Hepatocyte (in vitro differentiated cells): ENCODE results near the gene FGD2.

Experiments used
- CTCF ChIP-seq: fragments of 200-600 bp; sonication (generic); IDR thresholded peaks from 2 replicates; pipeline ENCODE4 v1.5.1; 2016; ENCODE audit warnings: antibody characterized with exemption, mild to moderate bottlenecking; ENCODE audit not compliant: poor library complexity
- EZH2 ChIP-seq: fragments of 200-600 bp; sonication (generic); IDR thresholded peaks from 2 replicates; pipeline ENCODE4 v1.6.1; 2016; ENCODE audit warnings: antibody characterized with exemption, mild to moderate bottlenecking, borderline replicate concordance

- no peak for TF ChIP-seq CTCF
- TF ChIP-seq EZH2: no peak
These were observed 41.9 kb downstream of the FGD2 start for GRCh38 chr6:37047346-37047688.
